ENCODE measurements around the gene STEAP3.

STEAP3 gene

GRCh38 chr2:119289093-119289492, 65.5 kb downstream of the STEAP3 start:
- Mint-ChIP-seq H3K27ac (no peak overlapping the region), H3K27me3 (peaks cover 1% of the 10 kb centered on the region), H3K36me3 (ENCODE audit: low read depth) (peaks cover 7% of the 10 kb centered on the region), H3K4me3 (no peak overlapping the region), H3K9me3 (no peaks in the 10 kb centered on the region), H3K4me1 (ENCODE audit: low read depth) (peaks cover 5% of the 10 kb centered on the region)
- intact Hi-C loops (cut with micrococcal nuclease): loop anchor here (5.0 kb wide), 1 partner anchor 67 kb away; the partner anchor contains the start of gene STEAP3

GRCh38 chr2:119289642-119290041, 66.0 kb downstream of the STEAP3 start:
- no peaks in the 10 kb centered on the region for H3K4me1 Mint-ChIP-seq (ENCODE audit: low read depth)
- no peaks in the 10 kb centered on the region for H3K9me3 Mint-ChIP-seq
- no peak overlapping the region for H3K4me3 Mint-ChIP-seq
- H3K36me3 Mint-ChIP-seq (ENCODE audit: low read depth): peaks cover 7% of the 10 kb centered on the region
- no peak overlapping the region for H3K27ac Mint-ChIP-seq
- intact Hi-C loops (cut with micrococcal nuclease): loop anchor here (2.0 to 5.0 kb wide), 5 partner anchors 55 to 409 kb away; partner anchors contain the start of gene STEAP3
- H3K27me3 Mint-ChIP-seq: peaks cover 1% of the 10 kb centered on the region

- Mint-ChIP-seq H3K27me3 (peaks cover 1% of the 10 kb centered on the region), H3K36me3 (ENCODE audit: low read depth) (peaks cover 6% of the 10 kb centered on the region), H3K4me3 (no peak overlapping the region), H3K9me3 (no peaks in the 10 kb centered on the region), H3K4me1 (ENCODE audit: low read depth) (no peaks in the 10 kb centered on the region), H3K27ac (no peak overlapping the region)
- intact Hi-C loops (cut with micrococcal nuclease): loop anchor here (2.0 to 5.0 kb wide), 4 partner anchors 56 to 410 kb away; no protein-coding TSS in a partner anchor
Observed at GRCh38 chr2:119290859-119291587, 67.4 kb downstream of the STEAP3 start.

- no peaks in the 10 kb centered on the region for H3K36me3 Mint-ChIP-seq (ENCODE audit: low read depth)
- H3K9me3 Mint-ChIP-seq: no peaks in the 10 kb centered on the region
- no peak overlapping the region for H3K4me3 Mint-ChIP-seq
- intact Hi-C loops (cut with micrococcal nuclease): loop anchor here (2.0 to 5.0 kb wide), 4 partner anchors 57 to 411 kb away; no protein-coding TSS in a partner anchor
- peaks cover 1% of the 10 kb centered on the region for H3K27me3 Mint-ChIP-seq
- H3K4me1 Mint-ChIP-seq (ENCODE audit: low read depth): no peaks in the 10 kb centered on the region
- no peak overlapping the region for H3K27ac Mint-ChIP-seq
Observed at GRCh38 chr2:119291588-119292167, 68.0 kb downstream of the STEAP3 start.

GRCh38 chr2:119292226-119292625, 68.6 kb downstream of the STEAP3 start:
- no peak overlapping the region for H3K27ac Mint-ChIP-seq
- no peaks in the 10 kb centered on the region for H3K36me3 Mint-ChIP-seq (ENCODE audit: low read depth)
- no peak overlapping the region for H3K4me3 Mint-ChIP-seq
- peaks cover 1% of the 10 kb centered on the region for H3K27me3 Mint-ChIP-seq
- intact Hi-C loops (cut with micrococcal nuclease): loop anchor here (5.0 kb wide), 1 partner anchor 280 kb away; no protein-coding TSS in a partner anchor
- no peaks in the 10 kb centered on the region for H3K4me1 Mint-ChIP-seq (ENCODE audit: low read depth)
- no peaks in the 10 kb centered on the region for H3K9me3 Mint-ChIP-seq

GRCh38 chr2:119293254-119293653, 69.6 kb downstream of the STEAP3 start:
- intact Hi-C loops (cut with micrococcal nuclease): loop anchor here (5.0 kb wide), 1 partner anchor 281 kb away; no protein-coding TSS in a partner anchor
- Mint-ChIP-seq H3K27me3 (peaks cover 1% of the 10 kb centered on the region), H3K9me3 (no peaks in the 10 kb centered on the region), H3K4me1 (ENCODE audit: low read depth) (no peaks in the 10 kb centered on the region), H3K36me3 (ENCODE audit: low read depth) (no peaks in the 10 kb centered on the region), H3K4me3 (no peak overlapping the region), H3K27ac (no peak overlapping the region)

GRCh38 chr2:119293900-119294299, 70.3 kb downstream of the STEAP3 start:
- Mint-ChIP-seq H3K27ac (no peak overlapping the region), H3K36me3 (ENCODE audit: low read depth) (no peaks in the 10 kb centered on the region), H3K4me3 (no peak overlapping the region), H3K27me3 (peaks cover 1% of the 10 kb centered on the region), H3K4me1 (ENCODE audit: low read depth) (no peaks in the 10 kb centered on the region), H3K9me3 (no peaks in the 10 kb centered on the region)
- intact Hi-C loops (cut with micrococcal nuclease): loop anchor here (5.0 kb wide), 1 partner anchor 282 kb away; no protein-coding TSS in a partner anchor

- peaks cover 1% of the 10 kb centered on the region for H3K27me3 Mint-ChIP-seq
- intact Hi-C loops (cut with micrococcal nuclease): loop anchor here (5.0 kb wide), 1 partner anchor 282 kb away; no protein-coding TSS in a partner anchor
- no peaks in the 10 kb centered on the region for H3K9me3 Mint-ChIP-seq
- no peak overlapping the region for H3K27ac Mint-ChIP-seq
- H3K36me3 Mint-ChIP-seq (ENCODE audit: low read depth): no peaks in the 10 kb centered on the region
- no peaks in the 10 kb centered on the region for H3K4me1 Mint-ChIP-seq (ENCODE audit: low read depth)
- H3K4me3 Mint-ChIP-seq: no peak overlapping the region
Observed at GRCh38 chr2:119294671-119295070, 71.0 kb downstream of the STEAP3 start.

GRCh38 chr2:119295688-119296375, 72.2 kb downstream of the STEAP3 start:
- H3K27ac Mint-ChIP-seq: no peak overlapping the region
- intact Hi-C loops (cut with micrococcal nuclease): no loop called here
- H3K9me3 Mint-ChIP-seq: no peaks in the 10 kb centered on the region
- H3K27me3 Mint-ChIP-seq: peaks cover 1% of the 10 kb centered on the region
- no peaks in the 10 kb centered on the region for H3K4me1 Mint-ChIP-seq (ENCODE audit: low read depth)
- no peaks in the 10 kb centered on the region for H3K36me3 Mint-ChIP-seq (ENCODE audit: low read depth)
- no peak overlapping the region for H3K4me3 Mint-ChIP-seq

- H3K9me3 Mint-ChIP-seq: no peaks in the 10 kb centered on the region
- no peak overlapping the region for H3K27ac Mint-ChIP-seq
- intact Hi-C loops (cut with micrococcal nuclease): no loop called here
- no peaks in the 10 kb centered on the region for H3K27me3 Mint-ChIP-seq
- H3K4me1 Mint-ChIP-seq (ENCODE audit: low read depth): no peaks in the 10 kb centered on the region
- no peak overlapping the region for H3K4me3 Mint-ChIP-seq
- H3K36me3 Mint-ChIP-seq (ENCODE audit: low read depth): no peaks in the 10 kb centered on the region
Observed at GRCh38 chr2:119301413-119301812, 77.8 kb downstream of the STEAP3 start.

GRCh38 chr2:119304847-119305246, 81.2 kb downstream of the STEAP3 start:
- Mint-ChIP-seq H3K4me1 (ENCODE audit: low read depth) (no peaks in the 10 kb centered on the region), H3K36me3 (ENCODE audit: low read depth) (no peaks in the 10 kb centered on the region), H3K9me3 (no peaks in the 10 kb centered on the region), H3K27ac (no peak overlapping the region), H3K27me3 (no peaks in the 10 kb centered on the region), H3K4me3 (no peak overlapping the region)
- intact Hi-C loops (cut with micrococcal nuclease): no loop called here

- H3K27ac Mint-ChIP-seq: no peak overlapping the region
- H3K4me3 Mint-ChIP-seq: no peak overlapping the region
- no peaks in the 10 kb centered on the region for H3K36me3 Mint-ChIP-seq (ENCODE audit: low read depth)
- H3K9me3 Mint-ChIP-seq: no peaks in the 10 kb centered on the region
- intact Hi-C loops (cut with micrococcal nuclease): no loop called here
- H3K27me3 Mint-ChIP-seq: no peaks in the 10 kb centered on the region
- H3K4me1 Mint-ChIP-seq (ENCODE audit: low read depth): no peaks in the 10 kb centered on the region
Observed at GRCh38 chr2:119305497-119306195, 82.0 kb downstream of the STEAP3 start.

GRCh38 chr2:119306196-119306590, 82.6 kb downstream of the STEAP3 start:
- no peaks in the 10 kb centered on the region for H3K4me1 Mint-ChIP-seq (ENCODE audit: low read depth)
- no peaks in the 10 kb centered on the region for H3K9me3 Mint-ChIP-seq
- H3K27me3 Mint-ChIP-seq: no peaks in the 10 kb centered on the region
- H3K4me3 Mint-ChIP-seq: no peak overlapping the region
- peaks cover 4% of the 10 kb centered on the region for H3K36me3 Mint-ChIP-seq (ENCODE audit: low read depth)
- no peak overlapping the region for H3K27ac Mint-ChIP-seq
- intact Hi-C loops (cut with micrococcal nuclease): no loop called here
